NCI-H146 treated with DMSO at 0.1 percent for 48 hours (cell line): ENCODE data around the gene VSTM2B.
A peak's percentile ranks its signal among the peaks of the same experiment; 100 is the strongest.

Experiments used
- DNase-seq: peaks from one replicate; lab custom pipeline; 2025; ENCODE audit not compliant: unreplicated experiment; lab: John Stamatoyannopoulos, UW

The VSTM2B gene

GRCh38 chr19:29587059-29587458 lies 61.3 kb downstream of the VSTM2B start:
- DNase-seq = no peak

DNA sequence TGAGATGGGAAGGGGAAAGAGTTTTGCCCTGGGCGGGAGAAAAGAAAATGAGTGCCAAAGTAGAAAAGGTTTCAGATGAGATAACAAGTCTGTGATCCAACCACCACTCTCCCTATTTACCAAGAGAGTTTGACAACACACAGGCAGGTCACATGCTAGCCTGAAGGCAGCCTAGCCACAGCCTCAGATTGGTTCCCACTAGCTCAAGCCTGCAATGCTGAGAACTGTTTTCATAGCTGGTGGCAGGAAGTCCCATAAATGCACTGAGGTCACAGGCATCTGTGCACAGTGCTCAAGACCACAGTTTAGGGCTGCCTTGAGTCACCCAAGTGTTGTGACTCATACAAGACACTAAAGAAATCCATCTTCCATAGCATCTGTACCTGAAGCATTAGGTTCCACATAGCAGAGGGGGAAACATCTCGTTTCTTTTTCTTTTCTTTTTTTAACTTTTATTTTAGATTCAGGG lies 61.8 kb downstream of the VSTM2B start:
- DNase-seq = no peak

GRCh38 chr19:29588095-29588494 lies 62.3 kb downstream of the VSTM2B start:
- DNase-seq = no peak

DNA sequence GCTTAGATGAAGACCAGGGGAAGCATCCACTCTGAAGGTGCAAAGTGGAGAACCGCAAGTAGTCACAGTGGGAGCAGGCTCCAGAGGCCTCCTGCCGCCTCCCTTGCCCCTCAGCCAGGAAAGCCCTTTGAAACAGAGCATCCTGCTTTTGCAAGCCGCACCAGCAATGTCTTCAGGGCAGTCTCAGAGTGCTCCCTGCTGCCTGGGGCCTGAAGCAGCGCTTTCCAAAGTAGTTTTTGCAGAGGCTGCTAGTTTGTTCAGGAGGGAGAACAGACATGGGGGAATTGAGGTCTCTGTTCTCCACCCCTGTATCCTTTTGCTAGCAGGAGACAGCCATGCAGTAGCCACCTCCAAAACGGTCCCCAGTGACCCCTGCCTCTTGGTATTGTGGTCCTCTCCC lies 64.5 kb downstream of the VSTM2B start:
- DNase-seq = no peak

GRCh38 chr19:29591670-29592069 lies 65.9 kb downstream of the VSTM2B start:
- DNase-seq = no peak

DNA sequence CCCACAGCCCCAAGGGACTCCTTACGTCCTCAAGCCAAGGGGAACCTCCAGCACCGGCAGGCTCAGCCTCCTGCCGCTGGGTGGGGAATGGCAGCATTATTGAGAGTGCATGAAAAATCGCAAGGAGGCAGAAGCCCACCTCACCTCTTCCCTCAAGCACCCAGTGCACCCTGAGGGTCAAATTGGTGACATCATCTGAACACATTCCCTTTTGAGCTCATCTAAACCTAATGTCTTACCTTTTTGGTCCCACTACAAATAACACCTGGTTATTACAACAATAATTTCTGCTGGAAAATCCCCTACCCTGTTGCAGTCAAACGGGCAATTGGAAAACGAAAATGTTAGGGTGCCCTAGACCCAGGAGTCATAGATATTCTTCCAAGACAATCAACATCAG lies 68.1 kb downstream of the VSTM2B start:
- no peak for DNase-seq

DNA sequence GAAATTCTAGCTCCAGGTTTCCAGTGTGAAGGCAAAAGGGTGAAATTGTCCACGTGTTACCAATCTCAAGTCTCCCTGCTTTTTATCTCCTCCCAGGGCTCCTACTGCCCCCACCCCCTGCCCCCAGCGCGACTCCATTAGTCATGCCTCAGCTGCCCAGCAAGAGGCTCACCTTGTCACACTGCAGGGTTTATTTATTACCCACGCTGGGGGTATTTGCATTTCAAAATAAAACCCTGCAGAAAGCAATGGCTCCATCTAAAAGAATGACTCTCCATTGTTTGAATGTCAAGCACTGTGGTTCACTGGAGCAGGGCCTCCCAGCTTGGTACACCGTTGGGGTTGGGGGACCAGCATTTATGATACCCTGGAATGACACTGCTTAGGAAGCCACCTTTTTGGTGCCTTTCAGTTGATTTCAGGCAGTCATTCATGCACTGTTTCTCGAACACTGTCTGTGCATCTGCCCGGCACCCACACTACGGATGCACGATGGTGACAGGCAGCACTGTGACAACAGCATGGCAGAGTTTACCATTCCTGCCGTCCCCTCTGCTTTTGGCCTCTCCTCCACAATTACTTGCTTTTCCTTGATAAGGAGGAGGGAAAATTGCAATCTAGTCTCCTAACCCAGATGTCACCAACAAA lies 70.4 kb downstream of the VSTM2B start:
- peak; percentile 14 for DNase-seq

GRCh38 chr19:29596885-29597525 lies 71.2 kb downstream of the VSTM2B start:
- DNase-seq = peak; percentile 15

- DNase-seq = no peak
These were observed 72.2 kb downstream of the VSTM2B start for GRCh38 chr19:29598036-29598435.

- no peak for DNase-seq
These were observed 72.7 kb downstream of the VSTM2B start for GRCh38 chr19:29598496-29598895.

DNA sequence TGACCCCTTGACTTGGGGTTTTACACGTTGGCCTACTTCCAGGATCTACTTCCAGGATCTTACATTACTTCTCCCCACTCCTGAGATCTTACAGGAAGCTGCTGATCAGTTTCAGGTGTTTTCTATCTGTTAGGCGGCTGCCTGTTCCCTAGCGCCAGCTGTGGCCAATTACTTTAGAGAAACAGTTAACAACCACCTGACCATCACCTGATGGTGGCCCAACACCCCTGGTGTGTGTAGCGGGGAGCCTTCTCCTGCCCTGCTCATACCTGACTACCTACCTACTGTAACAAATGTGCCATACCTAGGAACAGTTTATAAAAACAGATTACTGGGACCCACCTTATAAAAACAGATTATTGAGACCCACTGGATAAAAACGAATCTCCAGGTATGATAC lies 77.5 kb downstream of the VSTM2B start:
- DNase-seq = no peak

DNA sequence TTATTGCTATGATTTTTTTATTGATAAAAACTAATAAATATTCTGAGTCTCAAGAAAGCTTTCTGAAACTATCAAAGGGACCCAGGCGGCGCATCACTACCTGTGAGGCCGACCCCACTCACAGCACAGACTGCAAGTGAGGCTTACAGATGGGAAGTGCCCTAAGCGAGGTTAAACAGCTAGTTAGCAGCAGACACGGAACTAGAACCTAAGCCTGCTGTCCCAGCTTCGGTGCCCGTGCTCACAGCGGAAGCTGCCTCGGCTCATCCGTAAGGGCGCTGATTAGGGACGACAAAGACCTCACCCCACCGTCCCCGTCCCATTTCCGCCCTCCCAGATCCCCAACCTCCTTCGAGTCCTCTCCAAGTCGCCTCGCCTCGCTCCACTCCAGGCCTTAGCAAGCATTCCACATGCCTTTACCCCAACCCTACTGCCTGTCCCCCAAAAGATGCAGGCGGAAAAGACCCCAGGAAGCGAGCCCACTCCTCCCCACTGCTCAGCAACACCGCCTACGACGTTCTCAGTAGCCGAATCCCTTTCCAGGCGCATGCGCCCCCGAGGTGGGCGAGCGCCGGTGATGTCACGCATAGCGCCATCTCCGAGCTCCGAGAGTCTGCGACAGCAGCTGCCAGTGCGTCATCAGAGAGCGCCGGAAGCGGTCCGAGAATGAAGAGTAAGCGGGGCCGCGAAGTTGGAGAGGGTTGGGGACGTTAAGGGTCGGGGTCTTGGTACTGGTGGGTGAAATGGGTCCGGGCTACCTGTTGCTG lies 80.0 kb downstream of the VSTM2B start, which contains the start of gene POP4:
POP4 (plus strand) TSS at position 631 of the 767 bp plus-strand sequence; CDS start at position 667, 36 bp downstream.
- DNase-seq = peak; percentile 86

DNA sequence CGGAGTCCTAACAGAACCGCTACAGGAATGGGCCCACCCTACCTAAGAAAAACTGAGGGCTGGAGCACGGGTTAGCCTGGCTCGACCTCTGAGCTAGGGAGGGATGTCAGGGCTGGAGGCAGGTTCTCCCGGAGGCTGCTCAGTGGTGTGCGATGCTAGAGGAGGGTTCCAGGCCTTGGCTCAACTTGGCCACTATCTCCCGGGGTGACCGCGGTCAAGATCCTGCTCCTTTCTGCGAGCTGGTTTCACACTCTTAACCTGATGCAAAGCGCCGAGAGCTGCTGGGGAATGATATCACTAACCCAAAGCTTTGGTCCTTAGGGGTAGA lies 80.6 kb downstream of the VSTM2B start:
- no peak for DNase-seq

DNA sequence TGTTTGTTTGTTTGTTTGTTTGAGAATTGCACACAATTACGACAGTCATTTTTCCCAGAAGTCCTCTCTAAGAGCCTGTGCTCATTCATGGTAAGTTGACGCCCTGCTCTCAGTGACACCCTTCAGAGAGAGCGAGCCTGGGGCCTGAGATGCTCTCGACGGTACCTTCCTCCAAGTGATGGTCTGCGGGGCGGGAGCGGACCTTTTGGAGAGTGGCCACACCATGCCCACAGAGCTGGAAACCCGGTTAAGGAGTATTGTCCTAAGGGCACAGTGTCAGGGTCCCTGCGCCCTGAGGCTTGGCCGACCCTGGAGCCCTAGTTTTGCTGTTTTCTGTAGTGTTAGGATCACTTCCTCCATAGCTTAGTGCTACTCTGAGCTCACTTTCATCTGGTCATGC lies 83.8 kb downstream of the VSTM2B start:
- no peak for DNase-seq

- no peak for DNase-seq
These were observed 84.4 kb downstream of the VSTM2B start for GRCh38 chr19:29610213-29610573.

GRCh38 chr19:29610574-29611271 lies 84.9 kb downstream of the VSTM2B start:
- peak; percentile 36 for DNase-seq

- no peak for DNase-seq
These were observed 86.3 kb downstream of the VSTM2B start for GRCh38 chr19:29612121-29612520.

- DNase-seq = no peak
These were observed 87.2 kb downstream of the VSTM2B start for GRCh38 chr19:29612801-29613595.

GRCh38 chr19:29614046-29614445 lies 88.3 kb downstream of the VSTM2B start:
- no peak for DNase-seq
